GM21381 (cell line): ENCODE results near the gene ASCL1.

Source experiments
- ATAC-seq: cut with Tn5 transposase; IDR thresholded peaks from one replicate; pipeline ENCODE4 v1.9.1; 2021; ENCODE audit warnings: mild to moderate bottlenecking, moderate library complexity; ENCODE audit not compliant: unreplicated experiment

The ASCL1 gene

GRCh38 chr12:102957339-102958050, at the start of gene ASCL1:
Gene ASCL1 (plus strand): TSS chr12:102957674. CDS start chr12:102958245, 571 bp downstream.
- peak; percentile 27 for ATAC-seq

DNA sequence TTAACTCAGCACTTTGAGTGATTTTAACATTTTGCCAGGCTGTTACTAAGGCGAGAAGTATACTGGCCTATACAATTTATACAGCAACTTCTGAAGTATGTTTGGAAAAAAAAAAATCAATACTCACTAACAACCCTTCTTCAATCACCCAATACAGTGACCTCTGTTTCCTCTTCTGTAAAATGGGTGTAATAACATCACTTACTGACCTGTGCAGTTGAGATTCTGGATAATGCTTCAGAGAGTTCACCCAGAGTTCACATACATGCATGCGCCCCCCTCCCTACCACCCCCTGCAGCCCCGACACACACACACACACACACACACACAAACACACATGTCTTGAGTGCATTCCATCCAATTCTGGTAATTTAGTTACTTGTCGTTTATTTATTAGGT, 49.6 kb upstream of the ASCL1 start:
- ATAC-seq, result no peak

- no peak for ATAC-seq
Observed at GRCh38 chr12:102910137-102910536, 47.3 kb upstream of the ASCL1 start.

GRCh38 chr12:102910792-102911191, 46.7 kb upstream of the ASCL1 start:
- no peak for ATAC-seq

GRCh38 chr12:102911320-102911719, 46.2 kb upstream of the ASCL1 start:
- no peak for ATAC-seq

- no peak for ATAC-seq
Observed at GRCh38 chr12:102912258-102912657, 45.2 kb upstream of the ASCL1 start.

DNA sequence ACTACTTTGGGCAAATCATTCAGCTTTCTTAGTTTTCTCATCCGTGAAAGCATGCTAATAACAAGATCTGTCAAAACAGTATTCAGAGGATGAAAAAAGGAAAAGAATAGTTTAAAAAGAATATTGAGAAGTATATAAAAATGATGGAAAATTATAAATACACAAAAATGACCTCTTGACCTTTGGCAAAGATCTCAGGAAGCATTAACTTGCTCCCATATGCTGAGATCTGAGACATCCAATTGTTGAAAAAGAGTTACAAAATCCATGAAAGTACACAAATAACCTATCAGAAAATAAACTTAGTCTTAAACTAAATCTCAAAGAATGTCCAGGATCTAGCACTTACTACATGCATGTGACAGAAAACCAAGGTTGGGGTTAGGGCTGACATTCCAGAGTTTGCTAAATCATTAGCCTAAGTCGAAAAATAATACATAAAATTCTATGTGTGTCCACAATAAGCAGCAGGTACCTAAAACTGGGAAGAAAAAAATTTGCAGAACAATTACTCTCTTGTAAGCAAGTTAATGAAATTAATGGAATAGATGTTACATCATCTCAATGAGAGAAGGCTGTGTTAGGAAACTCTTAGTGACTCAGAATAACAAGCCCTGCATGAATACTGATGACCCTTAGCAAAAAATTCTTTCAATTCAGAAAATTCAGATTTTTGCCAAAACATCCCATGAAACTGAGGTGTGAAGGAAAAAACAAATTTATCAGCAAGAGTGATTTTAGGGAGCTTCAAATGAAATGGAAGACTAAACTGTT, 43.8 kb upstream of the ASCL1 start:
- no peak for ATAC-seq

DNA sequence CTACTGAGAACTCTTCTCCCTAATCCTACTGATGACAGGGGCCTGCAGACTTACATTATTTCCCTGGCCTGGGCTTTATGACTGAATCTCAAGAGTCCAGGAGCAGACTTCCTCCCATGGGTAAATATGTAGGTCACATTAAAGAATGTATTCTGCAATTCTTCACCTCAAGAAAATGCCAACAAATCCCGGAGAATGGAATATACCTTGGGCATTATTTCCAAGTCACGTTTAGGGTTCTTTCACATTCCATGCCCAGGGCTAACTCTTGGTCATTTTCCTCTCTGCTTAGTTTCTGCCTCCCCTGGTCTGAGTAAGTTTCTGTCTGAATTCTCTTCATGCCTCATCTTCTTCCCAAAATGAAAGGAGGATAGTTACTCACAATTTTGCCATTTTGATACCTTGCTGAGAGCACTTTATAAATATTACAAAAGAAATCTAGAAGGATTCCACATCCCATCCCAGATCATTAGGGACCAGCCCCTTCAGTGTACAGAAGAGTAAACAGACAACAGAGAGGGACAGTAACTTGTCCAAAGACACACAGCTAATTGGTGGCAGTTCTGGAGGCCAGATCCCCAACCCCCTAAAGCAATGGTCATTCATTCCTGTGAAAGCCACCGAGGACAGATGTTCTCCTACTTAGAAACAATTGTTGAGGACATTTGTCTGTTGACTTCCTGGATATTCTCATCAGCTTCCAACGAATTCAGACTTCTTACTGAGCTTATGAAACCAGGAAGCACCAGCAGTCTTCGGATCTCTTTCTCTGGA, 41.0 kb upstream of the ASCL1 start:
- ATAC-seq, result no peak

GRCh38 chr12:102917026-102917787, 40.3 kb upstream of the ASCL1 start, which contains the start of gene PAH:
Gene PAH (minus strand): TSS chr12:102917244. CDS start chr12:102917130, 114 bp downstream.
- ATAC-seq, result peak; percentile 56

DNA sequence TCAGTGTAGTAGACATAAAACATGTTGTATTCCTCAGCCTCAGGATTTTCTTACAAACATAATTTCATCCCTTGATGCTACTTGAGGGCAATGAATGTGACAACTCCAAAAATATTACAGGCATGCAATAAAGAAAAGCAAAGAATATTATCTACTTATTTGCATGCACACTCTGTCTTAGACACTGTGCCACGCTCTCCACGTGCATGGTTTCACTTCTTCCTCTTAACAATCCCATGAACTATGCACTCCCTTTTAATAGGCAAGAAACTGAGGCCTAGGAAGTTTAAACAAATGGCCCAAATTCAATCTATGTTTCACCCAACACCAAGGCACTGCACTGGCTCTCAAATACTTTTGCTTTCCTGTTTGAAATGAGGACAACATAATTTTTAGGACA, 38.6 kb upstream of the ASCL1 start:
- no peak for ATAC-seq

- no peak for ATAC-seq
Observed at GRCh38 chr12:102920271-102920670, 37.2 kb upstream of the ASCL1 start.

DNA sequence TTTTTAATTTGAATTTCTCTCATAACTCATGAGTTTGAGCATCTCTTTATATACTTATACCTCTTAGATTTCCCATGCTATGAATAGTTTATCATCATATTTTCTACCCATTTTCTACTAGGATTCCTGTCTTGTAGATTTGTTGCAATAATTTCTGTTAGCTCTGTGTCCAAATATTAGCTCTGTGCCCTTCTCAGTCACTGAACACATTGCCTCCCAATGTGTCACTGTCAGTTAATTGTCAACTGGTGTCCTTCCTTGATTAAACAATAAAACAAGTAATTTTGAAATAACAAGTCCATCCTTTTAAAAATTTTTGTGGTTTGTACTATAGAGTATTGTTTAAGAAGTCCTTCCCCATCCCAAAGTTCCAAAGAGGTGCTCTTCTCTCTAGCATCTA, 36.2 kb upstream of the ASCL1 start:
- no peak for ATAC-seq

DNA sequence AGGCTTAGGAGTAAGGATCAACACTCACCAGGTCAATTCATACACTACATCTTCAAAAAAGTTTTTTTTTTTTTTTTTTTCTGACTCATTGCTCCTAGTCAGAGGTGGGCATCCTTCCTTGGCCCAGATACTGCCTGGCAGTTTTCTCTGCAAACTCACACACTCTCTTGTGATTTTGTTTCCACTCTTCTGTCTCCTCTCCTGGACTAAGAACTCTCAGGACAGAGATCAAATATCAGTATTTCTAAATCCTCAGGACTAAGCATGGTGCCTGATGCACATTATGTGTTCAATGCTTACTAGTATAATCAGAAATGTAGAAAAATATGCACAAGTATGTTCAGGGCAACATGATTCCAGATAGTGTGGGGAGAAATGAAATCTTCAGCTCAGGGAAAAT, 30.3 kb upstream of the ASCL1 start:
- no peak for ATAC-seq

DNA sequence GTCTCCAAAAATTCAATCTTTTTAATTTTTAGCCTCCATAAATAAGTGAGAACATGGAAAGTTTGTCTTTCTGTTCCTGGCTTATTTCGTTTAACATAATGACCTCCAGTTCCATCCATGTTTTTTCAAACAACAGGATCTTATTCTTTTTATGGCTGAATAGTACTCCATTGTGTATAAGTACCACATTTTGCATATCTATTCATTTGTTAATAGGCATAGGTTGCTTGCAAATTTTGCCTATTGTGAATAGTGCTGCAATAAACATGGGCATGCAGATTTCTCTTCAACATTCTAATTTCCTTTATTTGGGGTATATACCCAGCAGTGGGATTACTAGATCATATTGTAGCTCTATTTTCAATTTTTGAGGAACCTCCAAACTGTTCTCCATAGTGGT, 24.3 kb upstream of the ASCL1 start:
- no peak for ATAC-seq

GRCh38 chr12:102939059-102939458, 18.4 kb upstream of the ASCL1 start:
- ATAC-seq, result no peak

DNA sequence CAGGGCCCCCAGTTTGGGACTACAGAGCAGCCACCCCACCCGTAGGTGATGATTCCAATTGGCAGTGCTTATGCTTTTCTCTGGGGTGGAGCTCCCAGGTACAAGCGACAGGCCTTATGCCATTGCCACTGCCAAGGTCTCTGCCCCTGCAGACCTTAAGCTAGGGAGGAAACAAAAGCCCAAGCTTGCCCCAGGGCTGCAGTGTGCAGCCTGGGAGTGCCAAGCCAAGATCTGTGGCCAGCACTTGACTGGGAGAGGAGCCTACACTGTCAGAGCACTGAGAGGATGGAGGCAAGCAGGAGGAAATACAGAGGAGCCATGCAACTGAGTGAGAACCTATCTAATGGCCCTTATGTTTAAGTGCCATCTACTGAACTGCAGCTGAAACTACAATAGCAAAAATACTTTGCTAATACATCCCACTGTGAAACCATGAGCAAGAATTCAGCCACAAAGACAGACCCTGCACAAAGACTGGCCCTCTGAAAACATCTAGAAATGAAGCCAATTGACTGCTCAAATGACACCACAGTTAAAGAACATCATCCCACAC, 17.7 kb upstream of the ASCL1 start:
- no peak for ATAC-seq

GRCh38 chr12:102946042-102946441, 11.4 kb upstream of the ASCL1 start:
- no peak for ATAC-seq

DNA sequence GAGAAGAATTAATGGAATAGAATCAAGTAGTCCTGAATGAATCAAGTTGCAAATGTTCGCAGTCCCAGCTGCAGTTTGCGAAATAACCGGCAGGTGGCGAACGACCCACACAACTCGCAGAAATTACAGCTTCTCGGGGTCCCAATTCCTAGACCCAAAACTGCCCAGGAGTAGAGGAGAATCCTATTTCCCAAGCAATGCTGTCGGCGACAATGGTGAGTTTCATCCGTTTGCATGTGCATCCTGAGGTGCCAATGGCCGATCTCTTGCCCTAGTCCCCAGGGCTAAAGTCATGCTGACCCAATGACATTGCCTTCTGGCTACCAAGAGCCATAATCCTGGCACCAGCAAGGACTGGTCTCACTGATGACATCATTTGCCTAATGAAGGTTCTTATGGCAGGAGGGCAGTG, 8.5 kb upstream of the ASCL1 start:
- ATAC-seq, result no peak

GRCh38 chr12:102950107-102950949, 7.1 kb upstream of the ASCL1 start:
- ATAC-seq, result no peak
